PC-3 (cell line): ENCODE measurements around the gene SMPD3.

ENCODE experiments used
- CTCF ChIP-seq: fragments of 300-600 bp; sonication (generic); conservative IDR thresholded peaks from 2 replicates; pipeline ENCODE4 v1.5.1; 2017; ENCODE audit warnings: antibody characterized with exemption, low read depth, mild to moderate bottlenecking, low read length
- EZH2 ChIP-seq: fragments of 300-600 bp; sonication (generic); IDR thresholded peaks from one replicate; pipeline ENCODE4 v1.6.1; 2017; ENCODE audit warnings: antibody characterized with exemption, mild to moderate bottlenecking, low read length; ENCODE audit not compliant: unreplicated experiment

- no peak for TF ChIP-seq CTCF
- no peak for TF ChIP-seq EZH2
Measured at GRCh38 chr16:68369697-68370580, 78.4 kb downstream of the SMPD3 start.
